Caki2 (cell line): Measurements from ENCODE around the gene SRL. TPM values are rescaled to one million over a fixed set of nuclear protein-coding genes. Genes with fewer than 3 reads are reported as not detected.
A peak's percentile ranks its signal among the peaks of the same experiment; 100 is the strongest.

Experiments
- DNase-seq: peaks from one replicate; pipeline ENCODE4 v3.0.0-alpha.2; 2015; ENCODE audit warnings: low read depth
- in situ Hi-C: cut with HindIII; loops from 2 replicates; pipeline ENCODE4 v1.10.0; 2016; ENCODE audit warnings: low sequenced_read_pairs, low pct_unique_long_range_greater_than_20kb, mixed read lengths
- total RNA-seq: library from RNA; depleted of rRNA; stranded (reverse); fragments of >200 nt; shearing (Covaris generic); gene quantifications from 2 replicates; pipeline ENCODE4 v1.2.3, GENCODE V29; 2014; ENCODE audit warnings: low replicate concordance; rRNA removed

SRL gene
- not detected in 2 replicates for total RNA-seq

DNA sequence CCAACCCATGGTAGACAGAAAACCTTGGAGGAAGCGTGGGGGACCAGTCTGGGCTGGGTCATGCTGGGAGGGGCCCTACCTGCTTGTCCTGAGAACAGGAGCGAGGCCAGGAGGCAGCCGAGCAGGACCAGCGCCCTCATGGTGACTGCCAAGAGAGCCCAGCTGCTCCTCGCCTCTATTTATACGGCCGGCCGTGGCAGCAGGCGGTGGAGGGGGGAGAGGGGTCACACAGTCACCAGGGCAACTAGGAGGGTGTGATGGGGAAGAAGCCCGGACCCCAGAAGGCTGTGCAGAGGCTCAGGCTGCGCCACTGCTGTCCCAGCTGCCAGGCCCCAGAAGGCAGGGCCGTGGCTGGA, at the start of gene SRL:
Gene SRL, minus strand, starts transcription at position 153 of the 356 bp plus-strand sequence. Its CDS starts 13 bp downstream, at position 140.
- no peak for DNase-seq
- in situ Hi-C loops, result no loop called here

DNA sequence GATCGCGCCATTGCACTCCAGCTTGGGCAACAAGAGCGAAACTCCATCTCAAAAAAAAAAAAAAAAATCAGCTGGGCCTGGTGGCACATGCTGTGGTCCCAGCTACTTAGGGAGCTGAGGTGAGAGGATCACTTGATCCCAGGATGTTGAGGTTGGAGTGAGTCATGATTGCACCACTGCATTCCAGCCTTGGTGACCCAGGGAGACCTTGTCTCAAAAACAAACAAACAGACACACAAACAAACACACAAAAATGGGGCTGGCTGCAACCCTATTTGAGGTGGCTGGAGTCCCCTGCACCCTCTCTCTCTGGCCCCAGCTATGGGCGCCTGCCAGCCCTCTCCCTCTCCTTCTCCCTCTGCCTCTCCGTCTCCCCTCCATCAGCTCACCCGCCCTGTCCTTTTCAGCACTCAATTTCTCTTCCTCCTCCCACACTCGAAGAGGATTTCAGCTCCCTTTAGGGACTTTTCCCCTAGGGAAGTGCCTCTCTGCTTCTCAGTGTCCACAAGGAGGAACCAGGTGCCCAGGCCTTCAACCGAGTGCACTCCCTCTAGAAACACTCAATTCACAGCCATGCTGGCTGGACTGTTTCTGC, 48.5 kb upstream of the SRL start:
- DNase-seq, result peak; percentile 95
- in situ Hi-C loops, result no loop called here

DNA sequence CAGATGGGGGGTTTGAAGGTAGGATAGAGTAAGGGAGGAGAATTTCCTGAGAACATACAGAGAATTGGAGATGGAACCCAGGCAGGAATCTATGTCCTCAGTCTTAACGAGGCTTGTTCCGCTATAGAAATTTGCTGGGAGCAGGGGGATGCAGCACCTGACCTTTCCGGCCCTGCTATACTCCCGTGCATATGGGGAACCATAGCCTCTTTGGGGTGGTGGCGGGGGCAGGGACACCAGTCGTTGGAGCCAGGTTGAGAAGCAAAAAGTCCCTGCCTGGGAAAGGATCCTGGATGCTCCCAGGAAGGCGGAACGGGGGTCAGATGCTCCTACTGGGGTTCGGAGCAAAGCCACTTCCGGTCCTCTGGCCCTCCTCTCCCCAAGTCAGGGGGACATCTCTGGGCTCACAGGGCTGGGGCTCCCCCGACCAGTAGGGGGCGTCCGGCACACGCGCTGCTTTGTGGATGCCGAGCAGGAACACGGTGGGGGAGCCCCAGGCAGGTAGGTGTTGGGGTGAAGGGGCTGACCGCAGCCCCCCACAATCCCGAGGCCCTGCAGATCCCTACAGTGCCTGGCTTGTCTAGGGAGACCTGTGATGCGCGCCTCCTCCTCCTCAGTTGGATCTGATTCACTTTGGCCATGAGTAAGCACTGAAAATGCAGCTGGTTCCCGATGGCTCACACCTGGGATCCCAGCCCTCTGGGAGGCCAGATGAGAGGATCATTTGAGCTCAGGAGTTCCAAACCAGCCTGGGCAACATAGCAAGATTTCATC, 46.5 kb upstream of the SRL start:
- peak; percentile 64 for DNase-seq
- in situ Hi-C loops, result no loop called here

DNA sequence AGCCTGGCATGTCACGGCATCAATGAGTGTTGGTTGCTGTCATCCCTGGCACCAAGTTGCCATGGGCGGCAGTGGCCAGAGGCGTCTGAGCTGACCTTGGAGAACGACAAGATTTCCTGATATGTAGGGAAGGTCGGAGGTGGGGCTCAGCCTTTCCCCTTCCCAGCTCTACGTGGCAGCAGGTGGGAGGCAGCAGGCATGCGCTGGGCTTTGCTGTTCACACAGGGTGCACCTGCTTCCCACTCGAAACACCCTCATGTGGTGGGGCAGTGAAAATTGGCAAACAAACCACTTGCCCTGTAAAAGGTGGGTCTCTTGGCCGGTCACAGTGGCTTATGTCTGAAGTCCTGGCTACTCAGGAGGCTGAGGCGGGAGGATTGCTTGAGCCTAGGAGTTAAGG, 43.3 kb upstream of the SRL start:
- no peak for DNase-seq
- in situ Hi-C loops, result no loop called here

DNA sequence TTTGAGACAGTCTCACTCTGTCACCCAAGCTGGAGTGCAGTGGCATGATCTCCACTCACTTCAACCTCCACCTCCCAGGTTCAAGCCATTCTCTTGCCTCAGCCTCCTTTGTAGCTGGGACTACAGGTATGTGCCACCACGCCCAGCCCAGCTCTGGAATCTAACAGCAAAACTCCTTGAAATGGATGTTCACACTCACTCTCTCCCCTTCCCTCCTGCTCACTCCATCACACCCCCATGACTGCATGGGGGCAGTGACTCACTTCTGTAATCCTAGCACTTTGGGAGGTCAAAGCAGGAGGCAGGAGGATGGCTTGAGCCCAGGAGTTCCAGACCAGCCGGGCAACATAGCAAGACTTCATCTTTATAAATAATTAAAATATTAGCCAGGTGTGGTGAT, 42.1 kb upstream of the SRL start:
- no peak for DNase-seq
- in situ Hi-C loops, result no loop called here

- DNase-seq, result no peak
- in situ Hi-C loops, result no loop called here
Observed at GRCh38 chr16:4283441-4283840, 41.6 kb upstream of the SRL start.

DNA sequence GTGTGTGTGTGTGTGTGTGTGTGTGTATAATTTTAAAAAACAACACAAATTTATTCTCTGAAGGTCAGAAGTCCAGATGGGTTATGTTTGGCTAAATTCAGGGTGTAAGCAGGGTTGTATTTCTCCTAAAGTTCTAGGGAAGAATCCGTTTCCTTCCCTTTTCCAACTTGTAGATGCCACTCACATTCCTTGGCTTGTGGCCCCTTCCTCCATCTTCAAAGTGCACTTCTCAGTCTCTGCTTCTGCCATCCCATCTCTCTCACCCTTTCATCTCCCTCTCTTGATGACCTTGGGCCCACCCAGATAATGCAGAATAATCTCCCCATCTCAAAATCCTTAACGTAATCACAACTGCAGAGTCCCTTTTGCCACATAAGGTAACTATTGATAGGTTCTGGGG, 38.7 kb upstream of the SRL start:
- no peak for DNase-seq
- in situ Hi-C loops, result no loop called here

- DNase-seq, result no peak
- in situ Hi-C loops, result no loop called here
Observed at GRCh38 chr16:4277987-4278513, 36.2 kb upstream of the SRL start.

DNA sequence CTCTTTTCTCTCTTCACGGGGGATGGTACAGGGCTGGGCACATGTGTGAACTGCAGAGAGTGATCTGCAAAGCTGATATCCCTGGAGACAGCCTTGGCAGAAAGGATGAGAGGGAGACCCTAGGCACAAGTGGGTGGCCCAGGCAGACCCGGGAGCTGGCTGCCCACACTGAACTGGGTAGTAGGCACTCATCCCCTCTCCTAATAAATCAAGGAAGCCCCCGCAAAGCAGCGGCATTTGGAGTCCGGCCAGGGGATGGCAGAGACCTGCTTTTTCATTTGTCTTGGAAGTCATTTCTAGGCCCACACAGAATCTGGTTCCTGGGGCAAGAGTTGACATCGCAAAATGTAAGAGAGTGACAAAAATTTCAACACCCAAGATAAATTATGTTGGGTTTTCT, 34.0 kb upstream of the SRL start:
- in situ Hi-C loops, result no loop called here
- no peak for DNase-seq

GRCh38 chr16:4273858-4274311, 32.0 kb upstream of the SRL start:
- peak; percentile 85 for DNase-seq
- in situ Hi-C loops, result no loop called here

DNA sequence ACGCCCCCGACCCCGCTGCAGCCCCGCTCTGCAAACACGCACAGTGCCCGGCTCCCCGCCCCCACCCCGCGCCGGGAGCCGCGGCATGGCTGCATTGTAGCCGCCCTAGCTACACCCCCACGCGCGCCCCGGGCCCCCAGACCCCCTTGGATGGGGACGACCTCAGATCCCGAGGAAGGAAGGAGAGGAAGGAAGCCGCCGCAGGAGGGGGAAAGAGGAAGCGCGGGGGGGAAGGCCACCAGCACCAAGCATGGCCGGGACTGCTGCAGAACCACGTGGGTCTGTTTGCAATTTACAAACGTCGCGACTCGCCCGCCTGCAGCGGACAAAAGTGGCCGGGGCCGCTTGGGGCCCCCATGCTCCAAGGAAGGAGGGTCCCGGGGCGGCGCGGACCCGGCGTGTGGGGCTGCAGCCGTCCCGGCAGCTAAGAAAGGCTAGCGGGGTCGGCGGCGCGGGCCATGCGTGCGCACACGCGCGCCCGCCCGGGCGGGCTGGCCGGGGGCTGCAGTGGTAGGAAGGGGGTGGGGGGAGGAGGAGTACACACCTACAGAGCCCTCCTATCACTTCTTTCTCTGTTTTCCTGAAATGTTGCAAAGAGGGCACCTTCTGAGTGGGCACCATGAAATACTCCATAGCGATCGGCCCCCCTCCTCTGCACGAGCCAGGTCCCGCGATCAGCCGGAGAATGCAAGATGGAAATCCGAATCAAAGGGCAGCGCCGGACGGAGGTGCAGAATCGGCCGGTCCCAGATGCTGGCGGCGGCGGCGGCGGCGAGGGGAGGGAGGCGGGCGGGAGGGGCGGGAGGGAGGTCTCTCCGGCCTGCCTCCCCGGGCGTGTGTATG, 30.5 kb upstream of the SRL start:
- peak; percentile 73 for DNase-seq
- in situ Hi-C loops, result no loop called here

- in situ Hi-C loops, result no loop called here
- DNase-seq, result peak; percentile 92
Observed at GRCh38 chr16:4271176-4272113, 29.6 kb upstream of the SRL start.

- no peak for DNase-seq
- in situ Hi-C loops, result no loop called here
Observed at GRCh38 chr16:4270595-4270994, 28.7 kb upstream of the SRL start.

GRCh38 chr16:4270091-4270490, 28.2 kb upstream of the SRL start:
- in situ Hi-C loops, result no loop called here

DNA sequence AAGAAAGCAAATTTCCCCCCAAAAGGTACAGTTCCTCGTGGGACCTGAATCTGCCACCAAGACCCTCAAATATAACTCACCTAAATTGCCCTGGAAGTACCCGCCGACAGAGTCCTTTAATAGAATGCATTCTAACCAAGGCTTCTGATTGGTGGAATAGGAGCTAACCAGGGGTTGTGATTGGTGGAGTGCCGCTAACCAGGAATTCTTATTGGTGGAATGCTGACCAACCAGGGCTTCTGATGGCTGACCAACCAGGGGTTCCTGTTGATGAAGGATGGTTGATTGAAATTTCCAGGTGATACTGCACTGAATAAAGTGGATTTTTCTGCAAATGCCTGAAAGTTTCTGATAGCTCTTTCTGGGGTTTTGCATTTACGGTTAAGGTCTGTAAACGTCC, 24.5 kb upstream of the SRL start:
- in situ Hi-C loops, result no loop called here
- peak; percentile 38 for DNase-seq

More at GRCh38 chr16:4270091-4270490, 28.2 kb upstream of the SRL start:
- no peak for DNase-seq

DNA sequence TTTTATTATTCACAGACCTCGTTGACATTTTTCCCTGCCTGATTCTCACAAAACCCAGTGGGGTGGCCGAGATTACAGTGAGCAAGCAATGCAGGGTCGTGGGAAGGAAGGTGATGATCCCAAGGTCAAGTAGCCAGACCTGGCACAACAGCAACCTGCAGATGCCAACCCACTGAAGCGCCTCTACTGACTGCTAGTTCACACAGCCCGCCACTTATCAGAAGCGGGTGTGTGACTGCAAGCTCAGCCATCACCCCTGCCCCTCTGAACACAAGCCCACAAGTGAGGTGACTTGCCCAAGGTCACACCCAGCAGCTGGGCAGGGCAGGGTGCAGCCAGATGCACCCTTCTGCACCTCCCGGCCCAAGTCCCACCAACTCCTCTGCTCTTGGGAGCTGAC, 23.8 kb upstream of the SRL start:
- in situ Hi-C loops, result no loop called here

DNA sequence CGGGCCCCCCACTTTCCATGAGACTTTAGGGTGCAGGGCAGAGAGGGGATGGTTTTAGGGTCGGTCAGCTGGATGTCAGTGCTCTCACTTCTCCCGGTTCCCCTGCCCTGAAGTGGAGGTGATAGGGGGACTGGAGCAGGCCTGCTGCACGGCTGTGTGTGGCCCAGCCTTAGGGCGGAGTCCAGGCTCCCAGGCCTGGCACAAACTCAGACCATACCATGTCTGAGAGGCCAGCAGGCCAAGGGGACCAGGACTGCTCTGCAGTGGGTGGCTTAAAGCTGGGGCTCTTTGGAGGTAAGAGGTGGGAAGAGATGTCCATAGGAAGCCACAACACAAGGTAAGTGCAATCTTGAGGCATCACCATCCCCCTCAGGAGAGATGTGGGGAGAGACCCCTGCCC, 22.7 kb upstream of the SRL start:
- in situ Hi-C loops, result no loop called here
- no peak for DNase-seq

More for the DNA sequence above, 23.8 kb upstream of the SRL start:
- no peak for DNase-seq
